ENCODE results near the gene MYBPH. TPM values are rescaled to one million over a fixed set of nuclear protein-coding genes. Genes with fewer than 3 reads are reported as not detected.
A peak's percentile ranks its signal among the peaks of the same experiment; 100 is the strongest.

Gene MYBPH
- total RNA-seq, 1 experiment from 2014 or later, result not detected

GRCh38 chr1:203120325-203121153 is 55.1 kb downstream of the MYBPH start:
- DNase-seq, result peak; percentile 14
- Histone ChIP-seq H3K14ac (ENCODE audit: insufficient read depth, low read length) (no peak overlapping the region; the same call in 1 of the 2 replicates), H2AK5ac (ENCODE audit: insufficient read length, low read length) (no peak overlapping the region), H3K23me2 (ENCODE audit: insufficient read length, low read depth, low read length, poor library complexity, severe bottlenecking) (no peaks in the 10 kb centered on the region), H4K91ac (ENCODE audit: insufficient read length, low read depth, low read length) (no peak overlapping the region), H2BK5ac (ENCODE audit: insufficient read length, low read length) (no peak overlapping the region), H2BK120ac (ENCODE audit: low read depth, low read length, poor library complexity, severe bottlenecking) (no peak overlapping the region), H2BK12ac (ENCODE audit: insufficient read length, low read depth, low read length) (no peak overlapping the region), H3K56ac (ENCODE audit: insufficient read length, low read depth, low read length) (no peak overlapping the region), H3K23ac (ENCODE audit: insufficient read length, low read depth, low read length) (no peak overlapping the region), H2BK15ac (ENCODE audit: low read depth, low read length) (no peak overlapping the region), H3K79me2 (ENCODE audit: insufficient read depth, low read length) (no peaks in the 10 kb centered on the region), H3K9me3 (ENCODE audit: control insufficient read depth, low read depth, low read length) (no peaks in the 10 kb centered on the region), H4K5ac (ENCODE audit: insufficient read length, low read depth, low read length) (no peak overlapping the region), H3K18ac (ENCODE audit: insufficient read length, low read depth, low read length) (no peak overlapping the region), H4K8ac (replicated peaks; ENCODE audit: insufficient read length, low read depth, low read length) (no peak overlapping the region), H3K4me1 (ENCODE audit: insufficient read depth, low read length) (no peaks in the 10 kb centered on the region), H3K4me2 (ENCODE audit: insufficient read depth, insufficient read length, low read length) (no peak overlapping the region), H3T11ph (ENCODE audit: low read length) (no peak overlapping the region), H3K27me3 (ENCODE audit: insufficient read depth, low read length) (no peaks in the 10 kb centered on the region), H4K20me1 (ENCODE audit: control insufficient read depth, insufficient read depth, insufficient read length) (no peaks in the 10 kb centered on the region), H3K4ac (ENCODE audit: low read depth, low read length) (no peak overlapping the region), H3K79me1 (ENCODE audit: insufficient read depth, low read depth, low read length, poor library complexity, severe bottlenecking) (no peaks in the 10 kb centered on the region), H3K9ac (ENCODE audit: extremely low read depth, insufficient read length, low read length) (no peak overlapping the region), H2AFZ (ENCODE audit: low read length) (no peak overlapping the region), H3K27ac (ENCODE audit: insufficient read length, low read depth, low read length) (no peak overlapping the region), H2BK20ac (ENCODE audit: low read depth, low read length, poor library complexity, severe bottlenecking) (no peak overlapping the region)
- no peak overlapping the region; a peak in 1 of 7 replicates for H3K27ac Mint-ChIP-seq
- WGBS (ENCODE audit: extremely low coverage, insufficient read length, low lambda C conversion rate), result no CpG with 5 or more reads among the region's 7 CpGs
- no peak for TF ChIP-seq CTCF (conservative IDR thresholded peaks at IDR 0.05)
- peaks cover 58% of the 10 kb centered on the region for H3K27me3 Mint-ChIP-seq (ENCODE audit: low read depth)
- peaks cover 4 to 22% of the 10 kb centered on the region in 2 experiments; a peak in 3 of 4 replicates for H3K4me1 Mint-ChIP-seq
- no peak overlapping the region for H3K4me3 Mint-ChIP-seq
- no peaks in the 10 kb centered on the region for H3K36me3 Mint-ChIP-seq (ENCODE audit: insufficient read depth in 1 of 3, low read depth in 3 of 3)
- H3K9me3 Mint-ChIP-seq, result no peaks in the 10 kb centered on the region; a peak in 1 of 5 replicates

Other genes starting within 250 kb of the MYBPH start
- gene KLHL12, start 248.6 kb downstream of the MYBPH start, total RNA-seq (2021), result 38.4 and 40.0 TPM in 2 replicates
- 65.0 and 69.7 TPM in 2 replicates for gene ADIPOR1, start 217.5 kb downstream of the MYBPH start, total RNA-seq (2021)
- 21.4 and 21.5 TPM in 2 replicates for gene CYB5R1, start 208.6 kb downstream of the MYBPH start, total RNA-seq (2021)
- gene TMEM183A, start 168.5 kb downstream of the MYBPH start, total RNA-seq (2021), result 93.4 and 96.0 TPM in 2 replicates
- gene PPFIA4, start 149.3 kb downstream of the MYBPH start, total RNA-seq (2021), result 2.8 and 3.9 TPM in 2 replicates
- gene MYOG, start 89.8 kb downstream of the MYBPH start, total RNA-seq (2021), result not detected in 2 replicates
- 1.3 and 3.0 TPM in 2 replicates for gene ADORA1, start 48.1 kb downstream of the MYBPH start, total RNA-seq (2021)
- not detected in 2 replicates for gene CHI3L1, start 10.9 kb upstream of the MYBPH start, total RNA-seq (2021)
- gene CHIT1, start 53.8 kb upstream of the MYBPH start, total RNA-seq (2021), result not detected in 2 replicates
- gene BTG2, start 129.7 kb upstream of the MYBPH start, total RNA-seq (2021), result 2.9 and 4.1 TPM in 2 replicates
- not detected in 2 replicates for gene FMOD, start 175.3 kb upstream of the MYBPH start, total RNA-seq (2021)

Measured in H9 (cell line).